Gastrocnemius medialis (tissue), 4 donors: Measurements from ENCODE around the gene BTF3.

Experiments used
- POLR2A ChIP-seq, 2 donors: fragments of 450-650 bp; IDR thresholded peaks; one replicate each; pipeline ENCODE4 v1.6.1; 2017; ENCODE audit warnings: antibody characterized with exemption in 2 of 2, mild to moderate bottlenecking in 2 of 2, moderate library complexity in 2 of 2
- TF ChIP-seq, protein P1 (sequence below), 5 experiments: fragments of 450-650 bp in 3 of 5; fragments of 200-600 bp in 2 of 5; sonication (generic) in 2 of 5; IDR thresholded peaks in 4 of 5; conservative IDR thresholded peaks in 1 of 5; 1 replicate in 4 of 5; 2 replicates in 1 of 5; pipeline ENCODE4 v1.5.1; 2016 to 2019; ENCODE audit warnings: antibody characterized with exemption in 5 of 5, mild to moderate bottlenecking in 3 of 5, moderate library complexity in 3 of 5

DNA sequence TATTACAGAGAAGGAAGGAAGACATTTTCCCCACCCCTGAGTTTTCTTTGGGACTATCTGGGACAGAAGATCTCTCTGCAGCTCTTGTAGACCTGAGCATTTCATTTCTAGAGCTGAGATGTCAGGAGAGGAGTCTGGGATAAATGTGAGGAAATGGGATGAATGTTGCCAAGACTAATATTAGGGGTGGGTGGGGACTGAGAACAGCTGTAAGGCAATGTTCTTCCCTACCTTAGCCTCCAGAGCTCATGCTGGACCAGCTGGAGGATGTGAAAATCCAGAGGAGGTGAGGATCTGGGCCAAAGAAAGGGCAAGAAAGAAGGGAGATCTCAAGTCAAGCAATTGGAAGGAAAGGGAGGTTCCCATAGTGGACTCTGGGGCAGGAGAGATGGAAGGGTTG, 26.6 kb upstream of the BTF3 start:
- TF ChIP-seq, protein P1, sequence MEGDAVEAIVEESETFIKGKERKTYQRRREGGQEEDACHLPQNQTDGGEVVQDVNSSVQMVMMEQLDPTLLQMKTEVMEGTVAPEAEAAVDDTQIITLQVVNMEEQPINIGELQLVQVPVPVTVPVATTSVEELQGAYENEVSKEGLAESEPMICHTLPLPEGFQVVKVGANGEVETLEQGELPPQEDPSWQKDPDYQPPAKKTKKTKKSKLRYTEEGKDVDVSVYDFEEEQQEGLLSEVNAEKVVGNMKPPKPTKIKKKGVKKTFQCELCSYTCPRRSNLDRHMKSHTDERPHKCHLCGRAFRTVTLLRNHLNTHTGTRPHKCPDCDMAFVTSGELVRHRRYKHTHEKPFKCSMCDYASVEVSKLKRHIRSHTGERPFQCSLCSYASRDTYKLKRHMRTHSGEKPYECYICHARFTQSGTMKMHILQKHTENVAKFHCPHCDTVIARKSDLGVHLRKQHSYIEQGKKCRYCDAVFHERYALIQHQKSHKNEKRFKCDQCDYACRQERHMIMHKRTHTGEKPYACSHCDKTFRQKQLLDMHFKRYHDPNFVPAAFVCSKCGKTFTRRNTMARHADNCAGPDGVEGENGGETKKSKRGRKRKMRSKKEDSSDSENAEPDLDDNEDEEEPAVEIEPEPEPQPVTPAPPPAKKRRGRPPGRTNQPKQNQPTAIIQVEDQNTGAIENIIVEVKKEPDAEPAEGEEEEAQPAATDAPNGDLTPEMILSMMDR (IDR thresholded peaks at IDR 0.05 in 4 of 5, conservative IDR thresholded peaks at IDR 0.05 in 1 of 5): no peak
- TF ChIP-seq POLR2A (IDR thresholded peaks at IDR 0.05): no peak
